ENCODE data around the gene ST3GAL6.
A peak's percentile ranks its signal among the peaks of the same experiment; 100 is the strongest.

Gene ST3GAL6

GRCh38 chr3:98740324-98740723 is 22.8 kb upstream of the ST3GAL6 start:
- DNase-seq (ENCODE audit: low spot score), result no peak

DNA sequence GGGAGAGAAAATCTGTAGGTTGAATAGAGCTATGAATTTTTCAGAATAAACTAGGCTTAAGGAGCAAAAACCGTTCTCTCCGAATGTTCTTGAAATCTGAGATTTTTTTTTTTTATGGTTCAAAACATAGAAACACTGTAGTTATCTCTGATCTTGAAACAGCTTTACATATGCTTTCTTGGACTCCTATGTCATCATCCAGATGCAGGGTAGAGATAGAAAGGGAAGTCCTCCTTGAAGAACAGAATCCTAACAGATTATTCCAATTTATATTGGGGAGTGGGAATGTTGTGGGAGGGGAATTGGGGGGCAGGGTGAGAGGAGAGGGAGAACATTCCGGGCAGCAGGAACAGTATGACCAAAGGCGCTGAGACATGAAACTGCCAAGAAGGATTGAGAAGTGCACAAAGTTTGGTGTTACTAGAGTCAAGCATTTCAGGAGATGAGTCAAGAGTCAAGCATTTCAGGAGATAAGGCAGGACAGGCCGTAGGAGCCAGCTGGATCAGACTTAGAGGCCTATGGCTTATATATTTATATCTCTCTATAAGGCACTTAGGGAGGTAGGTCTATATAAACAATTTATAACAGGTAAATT is 21.9 kb upstream of the ST3GAL6 start:
- no peak for DNase-seq (ENCODE audit: low spot score)

GRCh38 chr3:98743071-98743470 is 20.1 kb upstream of the ST3GAL6 start:
- DNase-seq (ENCODE audit: low spot score), result no peak

DNA sequence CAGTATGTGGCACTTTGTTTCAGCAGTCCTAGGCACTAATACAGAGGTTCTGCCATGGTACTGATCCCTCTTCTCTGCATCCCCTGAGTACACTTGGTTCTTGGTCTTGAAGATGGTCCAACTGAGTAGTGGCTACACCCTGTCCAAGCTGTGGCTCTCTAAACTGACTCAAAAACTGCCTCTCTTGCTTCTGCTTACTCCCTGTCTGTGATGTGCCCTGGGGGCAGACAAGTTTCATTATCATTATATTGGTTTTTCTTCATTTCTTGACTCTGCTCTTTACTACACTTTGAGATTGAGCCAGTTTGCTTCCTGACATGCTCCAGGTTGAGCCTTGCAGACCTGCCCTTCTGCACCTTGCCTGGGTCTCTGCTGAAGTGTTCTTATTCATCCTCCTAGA is 18.9 kb upstream of the ST3GAL6 start:
- no peak for DNase-seq (ENCODE audit: low spot score)

DNA sequence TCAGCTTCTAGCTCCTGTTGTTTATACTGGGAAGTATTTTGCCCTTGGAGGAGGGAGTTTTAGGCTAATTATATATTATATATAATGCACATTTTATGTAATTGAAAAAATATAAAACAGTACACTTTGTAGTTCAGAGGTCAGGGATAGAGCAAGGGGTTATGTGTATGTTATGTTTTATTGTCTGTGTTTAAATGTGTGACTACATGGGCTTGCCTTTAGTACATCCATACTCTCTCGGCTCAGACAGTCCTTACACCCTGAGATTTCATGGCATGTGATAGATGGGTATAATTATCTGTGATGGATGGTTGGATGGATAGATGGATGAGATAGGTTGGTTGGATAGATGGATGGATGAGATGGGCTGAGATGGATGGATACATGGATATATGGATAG is 17.4 kb upstream of the ST3GAL6 start:
- no peak for DNase-seq (ENCODE audit: low spot score)

DNA sequence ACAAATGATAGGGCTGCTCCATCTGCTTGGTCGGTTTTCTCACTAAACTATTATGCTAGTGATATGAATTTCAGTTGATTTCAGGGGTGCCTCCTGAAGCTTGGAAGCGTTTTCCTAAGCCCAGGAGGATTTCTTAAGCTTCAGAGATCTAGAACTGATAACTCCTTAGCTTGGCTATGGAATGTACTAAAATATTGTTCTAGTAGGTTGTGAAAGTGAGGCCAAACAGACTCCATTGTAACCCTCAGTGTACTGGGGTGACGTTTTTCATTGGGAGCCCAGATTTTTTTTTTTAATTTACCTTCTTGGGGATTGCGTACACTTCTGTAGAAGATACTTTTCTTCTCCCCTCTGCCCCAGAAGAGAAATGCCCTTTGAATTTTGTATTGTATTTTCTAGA is 17.0 kb upstream of the ST3GAL6 start:
- no peak for DNase-seq (ENCODE audit: low spot score)

- DNase-seq (ENCODE audit: low spot score), result no peak
These were observed 16.3 kb upstream of the ST3GAL6 start for GRCh38 chr3:98746882-98747281.

- no peak for DNase-seq (ENCODE audit: low spot score)
These were observed 12.7 kb upstream of the ST3GAL6 start for GRCh38 chr3:98750276-98750919.

- no peak for DNase-seq (ENCODE audit: low spot score)
These were observed 8.7 kb upstream of the ST3GAL6 start for GRCh38 chr3:98754483-98754882.

GRCh38 chr3:98755601-98756000 is 7.5 kb upstream of the ST3GAL6 start:
- DNase-seq (ENCODE audit: low spot score), result no peak

- no peak for DNase-seq (ENCODE audit: low spot score)
These were observed 3.5 kb upstream of the ST3GAL6 start for GRCh38 chr3:98759629-98760028.

GRCh38 chr3:98761643-98762229 is 1.4 kb upstream of the ST3GAL6 start:
- no peak for DNase-seq (ENCODE audit: low spot score)

DNA sequence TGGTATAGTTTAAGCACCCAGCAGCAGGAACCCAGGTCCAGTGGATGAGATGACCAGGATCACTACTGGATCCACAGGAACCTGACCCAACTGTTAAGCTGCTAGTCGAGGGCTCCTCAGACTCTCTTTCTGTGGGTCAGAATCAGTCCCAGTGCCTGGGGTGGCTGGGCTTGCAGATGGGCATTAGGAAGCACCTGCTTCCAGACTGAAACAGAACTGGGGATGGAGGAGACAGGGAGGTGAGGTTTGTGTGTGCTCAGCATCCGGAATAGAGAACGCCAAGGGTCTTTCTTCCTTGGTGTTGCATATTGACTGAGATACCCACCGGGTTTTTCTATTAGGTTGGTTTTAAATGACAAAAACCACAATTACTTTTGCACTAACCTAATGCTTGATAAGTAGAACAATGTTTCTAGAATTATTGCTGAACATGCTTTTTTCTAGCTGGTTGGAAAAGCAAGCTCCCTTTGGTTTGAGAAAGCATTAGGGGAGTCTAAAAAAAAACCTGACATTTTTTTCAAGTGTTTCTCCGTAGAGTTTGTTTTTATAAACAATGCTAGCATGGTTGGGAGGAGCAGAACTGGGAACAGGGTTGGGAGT is 779 bp downstream of the ST3GAL6 start:
- no peak for DNase-seq (ENCODE audit: low spot score)

- no peak for DNase-seq (ENCODE audit: low spot score)
These were observed 1.3 kb downstream of the ST3GAL6 start for GRCh38 chr3:98764472-98764884.

- DNase-seq (ENCODE audit: low spot score), result no peak
These were observed 2.6 kb downstream of the ST3GAL6 start for GRCh38 chr3:98765721-98766120.

DNA sequence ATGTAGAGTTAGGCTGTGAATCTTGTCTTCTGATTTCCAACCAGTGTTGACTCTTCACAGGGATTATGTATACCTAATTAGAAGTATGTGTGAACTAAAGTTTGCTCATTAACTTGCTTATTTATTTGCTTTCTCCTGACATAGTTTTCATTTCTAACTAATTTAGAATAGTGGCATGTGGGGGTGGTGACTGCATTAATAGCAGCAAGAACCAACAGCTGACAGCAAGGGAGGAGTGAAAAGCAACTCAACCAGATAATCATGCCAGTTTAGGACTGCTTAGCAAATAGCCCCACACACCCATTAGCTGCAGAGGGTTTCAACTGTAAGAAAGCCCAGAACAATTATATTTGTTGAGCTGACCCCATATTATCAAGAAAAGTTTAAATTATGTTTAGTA is 3.8 kb downstream of the ST3GAL6 start:
- DNase-seq (ENCODE audit: low spot score), result no peak

DNA sequence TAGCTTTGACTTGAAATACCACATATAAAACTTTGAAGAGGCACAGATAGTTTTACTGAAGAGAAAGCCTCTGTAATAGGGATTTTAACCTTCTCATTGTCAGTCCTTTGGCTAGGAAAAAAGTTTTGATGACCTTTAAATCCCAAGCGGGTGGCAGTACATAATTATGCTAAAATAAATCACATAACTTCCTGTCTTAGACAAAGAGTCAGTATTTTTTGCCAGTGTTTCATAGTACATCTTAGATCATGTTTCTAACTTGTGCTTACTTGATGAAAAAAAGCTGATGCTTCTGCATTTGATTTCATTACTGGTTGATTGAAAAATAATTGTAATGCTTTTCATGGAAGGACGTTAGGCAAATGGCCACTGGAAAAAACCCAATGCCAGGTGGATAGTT is 5.8 kb downstream of the ST3GAL6 start:
- no peak for DNase-seq (ENCODE audit: low spot score)

DNA sequence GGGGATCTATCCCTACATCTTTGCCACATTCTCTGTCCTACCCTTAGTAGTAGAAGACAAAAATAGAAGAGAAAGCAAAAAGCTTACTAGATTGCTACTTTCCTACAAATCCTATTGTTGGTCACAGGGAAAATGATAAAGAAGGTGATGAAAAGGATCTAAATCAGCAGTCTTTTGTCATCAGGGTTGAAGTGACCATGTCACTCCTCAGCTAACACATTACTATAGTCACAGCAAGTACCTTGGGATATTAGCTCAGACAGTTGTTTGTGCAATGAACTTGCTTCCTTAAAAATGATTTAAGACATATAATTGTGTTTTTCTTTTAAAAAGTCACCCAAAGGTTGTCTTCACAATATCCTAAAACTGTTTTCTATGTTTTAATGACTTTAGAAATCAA is 6.3 kb downstream of the ST3GAL6 start:
- no peak for DNase-seq (ENCODE audit: low spot score)

GRCh38 chr3:98770261-98771039 is 7.3 kb downstream of the ST3GAL6 start:
- DNase-seq (ENCODE audit: low spot score), result peak; percentile 24

DNA sequence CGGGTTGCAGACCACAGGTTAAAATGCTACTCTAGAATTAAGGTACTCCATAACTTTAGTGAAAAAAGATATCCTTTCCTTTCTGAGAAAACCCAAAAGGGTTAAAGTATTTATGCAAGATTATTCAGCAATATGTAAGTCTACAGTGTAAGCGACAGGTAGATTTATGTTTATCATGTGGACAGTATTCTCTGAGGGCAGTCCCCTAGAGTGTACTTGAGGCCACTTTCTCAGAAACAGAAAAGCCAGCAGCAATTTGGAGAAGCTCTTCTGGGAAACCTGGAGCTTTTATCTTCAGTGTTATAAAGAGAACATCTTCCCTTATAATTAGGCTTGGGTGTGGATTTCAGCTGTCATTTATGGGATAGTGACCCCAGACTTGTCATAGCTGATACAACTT is 8.9 kb downstream of the ST3GAL6 start:
- DNase-seq (ENCODE audit: low spot score), result no peak

DNA sequence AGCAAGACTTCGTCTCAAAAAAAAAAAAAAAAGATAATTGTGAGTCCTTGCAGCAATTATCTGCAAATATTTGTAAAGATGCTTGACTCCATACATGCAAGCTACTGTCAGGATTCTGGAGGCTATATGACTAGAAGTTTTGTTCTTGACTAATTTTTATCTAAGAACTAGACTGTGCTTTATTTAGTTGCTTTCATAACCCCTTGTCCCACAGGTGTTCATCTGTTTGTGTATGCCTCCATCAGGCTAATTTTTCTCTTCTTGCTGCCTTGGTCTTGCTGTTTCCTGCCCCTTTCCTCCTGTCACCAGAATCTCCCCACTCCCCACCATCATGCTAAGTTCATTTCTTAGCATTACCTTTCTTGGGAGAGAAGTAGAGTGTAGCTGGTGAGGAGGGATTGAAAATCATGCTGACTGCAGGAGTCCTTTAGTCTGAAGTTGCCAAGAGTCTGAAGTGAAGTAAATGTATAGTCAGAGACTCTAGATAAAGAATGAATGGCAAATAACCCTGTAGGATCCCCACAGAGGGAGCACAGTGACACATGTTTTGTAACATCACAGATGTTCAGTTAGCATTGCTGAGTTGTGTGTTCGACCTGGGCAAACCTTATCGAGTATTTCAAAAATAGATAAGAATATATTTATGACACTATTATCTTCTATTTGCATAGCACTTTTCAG is 12.5 kb downstream of the ST3GAL6 start:
- no peak for DNase-seq (ENCODE audit: low spot score)

GRCh38 chr3:98776140-98776493 is 13.0 kb downstream of the ST3GAL6 start:
- DNase-seq (ENCODE audit: low spot score), result no peak

Data from cerebellar cortex (tissue), 1 donor.